H1 (cell line): ENCODE measurements around the gene SLX4. TPM values are rescaled to one million over a fixed set of nuclear protein-coding genes. Genes with fewer than 3 reads are reported as not detected.

Experiments used
- CTCF ChIA-PET: fragments of 300-600 bp; sonication (Branson Sonifier 250); formaldehyde crosslinking; loops from one replicate; lab custom pipeline; 2021; ENCODE audit not compliant: partially characterized antibody; lab: Charles Lee
- POLR2A ChIA-PET: fragments of 300-600 bp; sonication (Branson Sonifier 250); formaldehyde crosslinking; loops from one replicate; lab custom pipeline; 2021; ENCODE audit warnings: inconsistent platforms; ENCODE audit not compliant: partially characterized antibody; lab: Charles Lee
- DNase-seq, 2 experiments: peaks; one replicate each; pipeline versions ENCODE4 v3.0.0 to v3.0.0-alpha.2; 2010 to 2022; ENCODE audit warnings: low spot score in 2 of 2, low read depth in 1 of 2, mixed read lengths in 1 of 2
- FAIRE-seq: peaks from 2 replicates; lab custom pipeline; 2011; peaks lifted over from hg19 to GRCh38; lab: Jason Lieb, UNC
- H2AFZ ChIP-seq: 2 replicates; pipeline ENCODE4 v1.8.1; 2012; ENCODE audit warnings: low read length, inconsistent platforms
- H2AK5ac ChIP-seq: 2 replicates; pipeline ENCODE4 v1.6.1; 2013; ENCODE audit warnings: low read depth, low read length
- H2BK120ac ChIP-seq: replicated peaks from 2 replicates; pipeline ENCODE3; 2013; ENCODE audit warnings: low read depth, low read length, inconsistent platforms
- H2BK12ac ChIP-seq: 2 replicates; pipeline ENCODE4 v1.6.1; 2013; ENCODE audit warnings: low read depth, low read length
- H2BK15ac ChIP-seq: 2 replicates; pipeline ENCODE4 v1.6.1; 2013; ENCODE audit warnings: low read length
- H2BK20ac ChIP-seq: 2 replicates; pipeline ENCODE4 v1.6.1; 2013; ENCODE audit warnings: low read length
- H2BK5ac ChIP-seq: 2 replicates; pipeline ENCODE4 v1.6.1; 2013; ENCODE audit warnings: low read depth, low read length
- H3K14ac ChIP-seq: 2 replicates; pipeline ENCODE4 v1.6.1; 2013; ENCODE audit warnings: inconsistent platforms; ENCODE audit not compliant: insufficient read length
- H3K18ac ChIP-seq: 2 replicates; pipeline ENCODE4 v1.6.1; 2013; ENCODE audit warnings: low read length; ENCODE audit errors: extremely low read depth
- H3K23ac ChIP-seq: 2 replicates; pipeline ENCODE4 v1.6.1; 2013; ENCODE audit warnings: inconsistent platforms; ENCODE audit not compliant: insufficient read length
- H3K23me2 ChIP-seq: 2 replicates; pipeline ENCODE4 v1.6.1; 2013; ENCODE audit warnings: low read depth, low read length
- H3K27ac ChIP-seq: 2 replicates; pipeline ENCODE4 v1.6.1; 2011; ENCODE audit warnings: low read depth, low read length, inconsistent platforms
- H3K27me3 ChIP-seq, 4 experiments: replicated peaks in 1 of 4; 1 replicate in 1 of 4; 2 replicates in 3 of 4; pipeline versions ENCODE4 v1.6.1 to v1.8.1; 2011 to 2013; ENCODE audit warnings: low read length in 3 of 4, mild to moderate bottlenecking in 3 of 4, inconsistent platforms in 2 of 4, mixed read lengths in 2 of 4, moderate library complexity in 1 of 4; ENCODE audit not compliant: control insufficient read depth in 3 of 4, insufficient read depth in 3 of 4; ENCODE audit errors: extremely low read depth in 1 of 4
- H3K36me3 ChIP-seq, 4 experiments: 2 replicates each; pipeline versions ENCODE4 v1.6.1 to v1.8.1; 2011 to 2013; ENCODE audit warnings: mild to moderate bottlenecking in 4 of 4, low read length in 3 of 4, moderate library complexity in 2 of 4, control low read depth in 1 of 4, inconsistent platforms in 1 of 4; ENCODE audit not compliant: insufficient read depth in 4 of 4, control insufficient read depth in 2 of 4
- H3K4ac ChIP-seq: replicated peaks from 2 replicates; pipeline ENCODE3; 2013; ENCODE audit warnings: low read length, low read depth, mixed read lengths, inconsistent platforms; ENCODE audit not compliant: insufficient read length
- H3K4me1 ChIP-seq, 4 experiments: replicated peaks in 1 of 4; 1 replicate in 1 of 4; 2 replicates in 3 of 4; pipeline versions ENCODE4 v1.6.1 to v1.8.1; 2011 to 2013; ENCODE audit warnings: low read length in 3 of 4, inconsistent platforms in 2 of 4, mixed read lengths in 1 of 4; ENCODE audit not compliant: insufficient read depth in 4 of 4, control insufficient read depth in 3 of 4
- H3K4me2 ChIP-seq, 2 experiments: 2 replicates each; pipeline versions ENCODE4 v1.6.1 to v1.8.1; 2011 to 2013; ENCODE audit warnings: low read depth in 2 of 2, low read length in 2 of 2, control low read depth in 1 of 2, inconsistent platforms in 1 of 2, mild to moderate bottlenecking in 1 of 2; ENCODE audit not compliant: insufficient read depth in 1 of 2
- H3K4me3 ChIP-seq, 4 experiments: fragments of 200-600, 300-600 bp in 1 of 4; sonication (generic), shearing (Covaris generic), sonication (Bioruptor Twin) in 1 of 4; 2 replicates each; pipeline versions ENCODE4 v1.5.1 to v1.8.1; 2011 to 2016; ENCODE audit warnings: low read length in 4 of 4, low read depth in 3 of 4, control low read depth in 2 of 4, inconsistent platforms in 2 of 4, mild to moderate bottlenecking in 2 of 4, mixed read lengths in 1 of 4, moderate library complexity in 1 of 4; ENCODE audit not compliant: insufficient read depth in 2 of 4; ENCODE audit errors: extremely low read depth in 1 of 4
- H3K56ac ChIP-seq: replicated peaks from 2 replicates; pipeline ENCODE3; 2013; ENCODE audit warnings: low read depth, mild to moderate bottlenecking, mixed read lengths, low read length, inconsistent platforms; ENCODE audit not compliant: insufficient read length
- H3K79me1 ChIP-seq: 2 replicates; pipeline ENCODE4 v1.6.1; 2013; ENCODE audit warnings: low read depth, low read length, control low read depth
- H3K79me2 ChIP-seq, 2 experiments: 2 replicates each; pipeline versions ENCODE4 v1.6.1 to v1.8.1; 2012 to 2013; ENCODE audit warnings: low read length in 2 of 2, mild to moderate bottlenecking in 2 of 2, inconsistent platforms in 1 of 2; ENCODE audit not compliant: insufficient read depth in 2 of 2, control insufficient read depth in 1 of 2
- H3K9ac ChIP-seq, 4 experiments: replicated peaks in 1 of 4; 1 replicate in 1 of 4; 2 replicates in 3 of 4; pipeline versions ENCODE4 v1.6.1 to v1.8.1; 2011 to 2013; ENCODE audit warnings: low read depth in 3 of 4, low read length in 3 of 4, control low read depth in 2 of 4, mild to moderate bottlenecking in 2 of 4, moderate library complexity in 2 of 4, inconsistent platforms in 1 of 4; ENCODE audit errors: extremely low read depth in 1 of 4
- H3K9me3 ChIP-seq, 2 experiments: 2 replicates each; pipeline versions ENCODE4 v1.6.1 to v1.8.1; 2012 to 2013; ENCODE audit warnings: mild to moderate bottlenecking in 2 of 2, moderate library complexity in 2 of 2, control low read depth in 1 of 2, inconsistent platforms in 1 of 2, low read depth in 1 of 2, low read length in 1 of 2, mixed read lengths in 1 of 2; ENCODE audit not compliant: insufficient read depth in 2 of 2
- H4K20me1 ChIP-seq, 2 experiments: replicated peaks in 1 of 2; 2 replicates each; pipeline versions ENCODE3 to v1.8.1; 2011 to 2013; ENCODE audit warnings: inconsistent platforms in 2 of 2, low read length in 2 of 2, mild to moderate bottlenecking in 1 of 2; ENCODE audit not compliant: insufficient read depth in 2 of 2, control insufficient read depth in 1 of 2
- H4K5ac ChIP-seq: 2 replicates; pipeline ENCODE4 v1.6.1; 2013; ENCODE audit warnings: low read length, low read depth, mixed read lengths, inconsistent platforms; ENCODE audit not compliant: insufficient read length
- H4K8ac ChIP-seq: 2 replicates; pipeline ENCODE4 v1.8.0; 2013; ENCODE audit warnings: mild to moderate bottlenecking, moderate library complexity, low read length, inconsistent platforms; ENCODE audit not compliant: insufficient read depth; ENCODE audit errors: extremely low read depth
- H4K91ac ChIP-seq: replicated peaks from 2 replicates; pipeline ENCODE3; 2013; ENCODE audit warnings: low read length, mixed read lengths, inconsistent platforms; ENCODE audit not compliant: insufficient read length
- CBX8 ChIP-seq: fragments of 300-800, 300-1000 bp; sonication (generic); IDR thresholded peaks from 2 replicates; pipeline ENCODE4 v1.7.1; 2016; ENCODE audit warnings: low read depth, low read length, borderline replicate concordance
- CEBPB ChIP-seq: IDR thresholded peaks from 2 replicates; pipeline ENCODE4 v1.6.1; 2012; ENCODE audit warnings: low read depth, low read length
- GABPA ChIP-seq: IDR thresholded peaks from 2 replicates; pipeline ENCODE4 v1.6.1; 2011; ENCODE audit warnings: mild to moderate bottlenecking, low read length, moderate library complexity, borderline replicate concordance; ENCODE audit not compliant: insufficient read depth
- JUND ChIP-seq: IDR thresholded peaks from 2 replicates; pipeline ENCODE4 v1.6.1; 2011; ENCODE audit warnings: mild to moderate bottlenecking, improper control_type of control experiment, low read length
- POLR2A ChIP-seq, 2 experiments: IDR thresholded peaks; 1 replicate in 1 of 2; 2 replicates in 1 of 2; pipeline ENCODE4 v1.6.1; 2011; ENCODE audit warnings: low read depth in 2 of 2, low read length in 2 of 2, mild to moderate bottlenecking in 2 of 2; ENCODE audit errors: control extremely low read depth in 1 of 2
- RAD21 ChIP-seq, 2 experiments: IDR thresholded peaks in 1 of 2; conservative IDR thresholded peaks in 1 of 2; 2 replicates each; pipeline ENCODE4 v1.6.1; 2011; ENCODE audit warnings: low read depth in 2 of 2, low read length in 2 of 2, improper control_type of control experiment in 1 of 2, inconsistent platforms in 1 of 2, mild to moderate bottlenecking in 1 of 2, moderate library complexity in 1 of 2
- SP1 ChIP-seq: IDR thresholded peaks from 2 replicates; pipeline ENCODE4 v1.6.1; 2011; ENCODE audit warnings: low read depth, low read length
- SP4 ChIP-seq: IDR thresholded peaks from 2 replicates; pipeline ENCODE4 v1.6.1; 2012; ENCODE audit warnings: low read length, inconsistent platforms
- TEAD4 ChIP-seq: IDR thresholded peaks from 2 replicates; pipeline ENCODE4 v1.6.1; 2012; ENCODE audit warnings: low read depth, low read length, inconsistent platforms, mixed read lengths
- WGBS, 2 experiments: shearing (Covaris generic) in 1 of 2; methylation state at CpG; one replicate each; pipeline versions ENCODE4 v1.1.6 to v1.1.7; 2013 to 2015; ENCODE audit warnings: low lambda C conversion rate in 2 of 2, mixed read lengths in 2 of 2, inconsistent platforms in 1 of 2, low coverage in 1 of 2, missing lambda C conversion rate in 1 of 2; ENCODE audit not compliant: insufficient replicate concordance in 2 of 2, insufficient coverage in 1 of 2, insufficient read length in 1 of 2; ENCODE audit errors: extremely low coverage in 1 of 2, missing lambda C conversion rate in 1 of 2; 5-methylcytosine and 5-hydroxymethylcytosine counted together
- polyA plus RNA-seq, 7 experiments: library from polyadenylated mRNA; depleted of rRNA in 3 of 7; stranded (reverse) in 5 of 7; unstranded in 2 of 7; fragments of >200 nt in 5 of 7; fragments of 200-250 nt in 2 of 7; gene quantifications; 1 replicate in 5 of 7; 2 replicates in 1 of 7; 4 replicates in 1 of 7; pipeline versions ENCODE4 v1.2.1 to v1.2.3, GENCODE V29; 2011 to 2013; ENCODE audit warnings: missing spikeins in 2 of 7, mixed read lengths in 2 of 7
- total RNA-seq: library from RNA; stranded (reverse); fragmentation: NEBNext Ultra II Directional; extraction: Animal tissue kit (Norgen Biotek cat#: 25700); gene quantifications from 2 replicates; pipeline ENCODE4 v1.2.1, GENCODE V29; 2021
- TF ChIP-seq, protein P1 (sequence below): IDR thresholded peaks from 2 replicates; pipeline ENCODE4 v1.6.1; 2012; ENCODE audit warnings: inconsistent platforms

SLX4 gene
- total and polyA plus RNA-seq, 2 of the 8 experiments (the other 6 are each of a cell fraction or from before 2014, with no cell fraction given): 4.4 to 11.4 TPM

DNA sequence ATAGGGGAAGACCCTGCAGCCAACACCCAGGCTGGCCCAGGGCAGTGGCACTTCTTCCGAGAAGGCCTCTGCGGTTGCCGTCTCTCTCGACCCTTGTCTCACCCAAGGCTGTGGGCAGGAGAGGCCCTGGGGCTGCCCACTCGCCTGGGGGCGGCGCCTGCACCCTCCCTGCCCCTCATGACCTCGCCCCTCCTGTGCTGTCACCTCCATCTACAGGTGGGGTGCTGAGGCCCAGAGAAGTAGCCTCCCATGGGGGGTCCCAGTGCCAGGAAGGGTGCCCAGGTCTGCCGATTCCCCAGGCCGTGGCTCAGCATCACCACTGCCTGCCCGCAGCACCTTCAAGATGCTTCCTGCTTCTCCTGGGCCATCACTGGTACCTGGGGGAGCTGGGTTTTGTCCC lies 35.2 kb downstream of the SLX4 start:
- no peak overlapping the region for H3K4ac ChIP-seq
- no peak overlapping the region for H3K27ac ChIP-seq
- WGBS, 2 experiments: 93% methylated on average over 8 of the region's 11 CpGs; no CpG with 5 or more reads in 1 of the 2 experiments
- no peak for DNase-seq
- H2BK20ac ChIP-seq: no peak overlapping the region
- no peaks in the 10 kb centered on the region; the same call in 1 of the 2 replicates for H3K23me2 ChIP-seq
- no peak overlapping the region for H4K5ac ChIP-seq
- no peak overlapping the region for H3K9ac ChIP-seq
- no peaks in the 10 kb centered on the region for H3K79me1 ChIP-seq
- H3K56ac ChIP-seq: no peak overlapping the region
- H3K4me3 ChIP-seq: no peak overlapping the region
- no peak overlapping the region for H2BK120ac ChIP-seq
- no peak overlapping the region for H3K23ac ChIP-seq
- no peak overlapping the region for H3K4me2 ChIP-seq
- no peaks in the 10 kb centered on the region for H3K9me3 ChIP-seq
- no peak overlapping the region; the same call in 1 of the 2 replicates for H2BK5ac ChIP-seq
- H4K8ac ChIP-seq: peak overlapping the region; percentile 77; the same call in 1 of the 2 replicates
- no peak overlapping the region for H3K14ac ChIP-seq
- TF ChIP-seq SP4: no peak
- no peak for TF ChIP-seq CEBPB
- TF ChIP-seq SP1: no peak
- TF ChIP-seq RAD21 (IDR thresholded peaks at IDR 0.05 in 1 of 2, conservative IDR thresholded peaks at IDR 0.05 in 1 of 2; ENCODE audit: low read depth in 2 of 2, low read length in 2 of 2): no peak
- TF ChIP-seq JUND: no peak
- no peak for TF ChIP-seq CBX8
- TF ChIP-seq POLR2A (IDR thresholded peaks at IDR 0.05; ENCODE audit: control extremely low read depth in 1 of 2, low read depth in 2 of 2, low read length in 2 of 2): no peak
- no peak for TF ChIP-seq TEAD4
- no peak for TF ChIP-seq GABPA
- TF ChIP-seq, protein P1, sequence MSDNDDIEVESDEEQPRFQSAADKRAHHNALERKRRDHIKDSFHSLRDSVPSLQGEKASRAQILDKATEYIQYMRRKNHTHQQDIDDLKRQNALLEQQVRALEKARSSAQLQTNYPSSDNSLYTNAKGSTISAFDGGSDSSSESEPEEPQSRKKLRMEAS: no peak
- FAIRE-seq: no peak
- H3K79me2 ChIP-seq: no peaks in the 10 kb centered on the region
- peaks cover 0 to 9% (median 7%) of the 10 kb centered on the region in 4 experiments; a peak in 6 of 7 replicates for H3K4me1 ChIP-seq
- no peak overlapping the region for H3K18ac ChIP-seq
- no peak overlapping the region for H2AFZ ChIP-seq
- H3K27me3 ChIP-seq: no peaks in the 10 kb centered on the region
- H2AK5ac ChIP-seq: no peak overlapping the region
- POLR2A ChIA-PET: interaction anchor here (1.2 kb wide), 1 partner anchor 15 kb away, joined by 5 read pairs; no protein-coding TSS in a partner anchor
- H2BK15ac ChIP-seq: no peak overlapping the region
- CTCF ChIA-PET: interaction anchor here (0.8 kb wide), 1 partner anchor 36 kb away, joined by 3 read pairs; the partner anchor contains the start of gene SLX4
- H2BK12ac ChIP-seq: no peak overlapping the region
- no peaks in the 10 kb centered on the region for H4K20me1 ChIP-seq
- H3K36me3 ChIP-seq: no peaks in the 10 kb centered on the region
- H4K91ac ChIP-seq: no peak overlapping the region
